ENCODE data around the gene CCDC87. TPM values are rescaled to one million over a fixed set of nuclear protein-coding genes. Genes with fewer than 3 reads are reported as not detected.

CCDC87 gene
- total and polyA plus RNA-seq, 2 experiments from 2014 or later: 0.39 to 1.2 TPM

- H3K4me2 ChIP-seq: no peak overlapping the region
- H3K79me2 ChIP-seq (replicated peaks; ENCODE audit: insufficient read depth): no peaks in the 10 kb centered on the region
- Mint-ChIP-seq H3K4me3 (no peak overlapping the region), H3K4me1 (no peaks in the 10 kb centered on the region; the same call in 2 of the 3 replicates), H3K36me3 (ENCODE audit: low read depth) (peaks cover 14% of the 10 kb centered on the region), H3K27ac (no peak overlapping the region), H3K9me3 (no peaks in the 10 kb centered on the region), H3K27me3 (ENCODE audit: insufficient read depth, low read depth, poor library complexity) (peaks cover 9% of the 10 kb centered on the region)
- H4K20me1 ChIP-seq (replicated peaks; ENCODE audit: insufficient read depth): no peaks in the 10 kb centered on the region
- H3K27me3 ChIP-seq (ENCODE audit: insufficient read depth): no peaks in the 10 kb centered on the region
- 0 out of 2 replicates have a peak, but pooled peaks cover 3% of the 10 kb centered on the region for H3F3A ChIP-seq (replicated peaks; ENCODE audit: low read depth)
- no peak for ATAC-seq
- H3K9me2 ChIP-seq (ENCODE audit: insufficient read depth): no peaks in the 10 kb centered on the region
- 0 out of 2 replicates have a peak, but pooled peaks cover 4% of the 10 kb centered on the region for H3K4me1 ChIP-seq (ENCODE audit: insufficient read depth)
- no peak for TF ChIP-seq EZH2phosphoT487 (IDR thresholded peaks at IDR 0.05; ENCODE audit: unreplicated experiment)
- TF ChIP-seq ETS1 (IDR thresholded peaks at IDR 0.05): no peak
- TF ChIP-seq ZNF331 (CRISPR knock-in tag; IDR thresholded peaks at IDR 0.05; ENCODE audit: low read depth): no peak
- TF ChIP-seq POLR2AphosphoS5 (IDR thresholded peaks at IDR 0.05; ENCODE audit: low read depth): no peak
- TF ChIP-seq JUNB (IDR thresholded peaks at IDR 0.05; ENCODE audit: unreplicated experiment): no peak
- TF ChIP-seq, protein P1, sequence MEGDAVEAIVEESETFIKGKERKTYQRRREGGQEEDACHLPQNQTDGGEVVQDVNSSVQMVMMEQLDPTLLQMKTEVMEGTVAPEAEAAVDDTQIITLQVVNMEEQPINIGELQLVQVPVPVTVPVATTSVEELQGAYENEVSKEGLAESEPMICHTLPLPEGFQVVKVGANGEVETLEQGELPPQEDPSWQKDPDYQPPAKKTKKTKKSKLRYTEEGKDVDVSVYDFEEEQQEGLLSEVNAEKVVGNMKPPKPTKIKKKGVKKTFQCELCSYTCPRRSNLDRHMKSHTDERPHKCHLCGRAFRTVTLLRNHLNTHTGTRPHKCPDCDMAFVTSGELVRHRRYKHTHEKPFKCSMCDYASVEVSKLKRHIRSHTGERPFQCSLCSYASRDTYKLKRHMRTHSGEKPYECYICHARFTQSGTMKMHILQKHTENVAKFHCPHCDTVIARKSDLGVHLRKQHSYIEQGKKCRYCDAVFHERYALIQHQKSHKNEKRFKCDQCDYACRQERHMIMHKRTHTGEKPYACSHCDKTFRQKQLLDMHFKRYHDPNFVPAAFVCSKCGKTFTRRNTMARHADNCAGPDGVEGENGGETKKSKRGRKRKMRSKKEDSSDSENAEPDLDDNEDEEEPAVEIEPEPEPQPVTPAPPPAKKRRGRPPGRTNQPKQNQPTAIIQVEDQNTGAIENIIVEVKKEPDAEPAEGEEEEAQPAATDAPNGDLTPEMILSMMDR (conservative IDR thresholded peaks at IDR 0.05; ENCODE audit: low read depth in 2 of 2): no peak
- no peak for TF ChIP-seq ZNF114 (CRISPR knock-in tag; IDR thresholded peaks at IDR 0.05)
- TF ChIP-seq EZH2 (IDR thresholded peaks at IDR 0.05; ENCODE audit: low read depth, unreplicated experiment): no peak
- no peak for TF ChIP-seq ZNF462 (CRISPR knock-in tag; IDR thresholded peaks at IDR 0.05)
- TF ChIP-seq CREB1 (CRISPR knock-in tag; IDR thresholded peaks at IDR 0.05; ENCODE audit: low read depth): no peak
- TF ChIP-seq NANOG (IDR thresholded peaks at IDR 0.05; ENCODE audit: borderline replicate concordance): no peak
- TF ChIP-seq, protein P2, sequence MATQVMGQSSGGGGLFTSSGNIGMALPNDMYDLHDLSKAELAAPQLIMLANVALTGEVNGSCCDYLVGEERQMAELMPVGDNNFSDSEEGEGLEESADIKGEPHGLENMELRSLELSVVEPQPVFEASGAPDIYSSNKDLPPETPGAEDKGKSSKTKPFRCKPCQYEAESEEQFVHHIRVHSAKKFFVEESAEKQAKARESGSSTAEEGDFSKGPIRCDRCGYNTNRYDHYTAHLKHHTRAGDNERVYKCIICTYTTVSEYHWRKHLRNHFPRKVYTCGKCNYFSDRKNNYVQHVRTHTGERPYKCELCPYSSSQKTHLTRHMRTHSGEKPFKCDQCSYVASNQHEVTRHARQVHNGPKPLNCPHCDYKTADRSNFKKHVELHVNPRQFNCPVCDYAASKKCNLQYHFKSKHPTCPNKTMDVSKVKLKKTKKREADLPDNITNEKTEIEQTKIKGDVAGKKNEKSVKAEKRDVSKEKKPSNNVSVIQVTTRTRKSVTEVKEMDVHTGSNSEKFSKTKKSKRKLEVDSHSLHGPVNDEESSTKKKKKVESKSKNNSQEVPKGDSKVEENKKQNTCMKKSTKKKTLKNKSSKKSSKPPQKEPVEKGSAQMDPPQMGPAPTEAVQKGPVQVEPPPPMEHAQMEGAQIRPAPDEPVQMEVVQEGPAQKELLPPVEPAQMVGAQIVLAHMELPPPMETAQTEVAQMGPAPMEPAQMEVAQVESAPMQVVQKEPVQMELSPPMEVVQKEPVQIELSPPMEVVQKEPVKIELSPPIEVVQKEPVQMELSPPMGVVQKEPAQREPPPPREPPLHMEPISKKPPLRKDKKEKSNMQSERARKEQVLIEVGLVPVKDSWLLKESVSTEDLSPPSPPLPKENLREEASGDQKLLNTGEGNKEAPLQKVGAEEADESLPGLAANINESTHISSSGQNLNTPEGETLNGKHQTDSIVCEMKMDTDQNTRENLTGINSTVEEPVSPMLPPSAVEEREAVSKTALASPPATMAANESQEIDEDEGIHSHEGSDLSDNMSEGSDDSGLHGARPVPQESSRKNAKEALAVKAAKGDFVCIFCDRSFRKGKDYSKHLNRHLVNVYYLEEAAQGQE (IDR thresholded peaks at IDR 0.05; ENCODE audit: unreplicated experiment): no peak
- TF ChIP-seq STAT1 (IDR thresholded peaks at IDR 0.05; ENCODE audit: unreplicated experiment): no peak
- no peaks in the 10 kb centered on the region for H3K36me3 ChIP-seq (ENCODE audit: insufficient read depth)
- no peak overlapping the region for H2AFZ ChIP-seq
- no peak overlapping the region for H3K27ac ChIP-seq (ENCODE audit: low read depth)
- no peak for DNase-seq (ENCODE audit: low spot score)
- no peak overlapping the region; the same call in 1 of the 2 replicates for H3K4me3 ChIP-seq
Measured at GRCh38 chr11:66559866-66560676, 32.8 kb downstream of the CCDC87 start.
